Measurements from ENCODE around the gene FOLR3.
"Not testable (repeated sequence)": the region's sequence is repeated elsewhere in the genome, so short reads cannot be mapped to it uniquely, and the experiment has no call there.

Gene FOLR3

DNA sequence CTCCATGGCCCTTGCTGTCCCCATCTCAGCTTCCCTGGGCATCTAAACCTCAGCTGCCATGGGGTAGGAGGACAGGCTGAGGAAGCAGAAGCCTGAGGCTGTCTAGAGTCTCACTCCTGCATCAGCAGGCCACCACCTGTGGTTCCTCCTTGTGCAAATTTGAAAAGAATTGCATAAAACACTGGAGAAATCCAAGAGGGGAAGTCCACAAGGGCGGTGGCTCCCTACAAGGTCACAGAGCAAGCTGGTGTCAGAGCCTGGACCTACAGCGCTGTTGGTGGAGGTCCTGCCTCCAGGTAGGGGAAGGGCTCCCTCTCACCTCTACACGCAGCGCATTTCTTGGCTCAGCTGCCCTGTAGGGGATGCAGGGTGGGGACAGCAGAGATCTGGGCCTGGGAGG lies at the start of gene FOLR3:
TSS of gene FOLR3 (plus strand) at position 253 of the 400 bp plus-strand sequence. CDS start 228 bp downstream, outside the sequence.
- DNase-seq = not testable (repeated sequence)

DNA sequence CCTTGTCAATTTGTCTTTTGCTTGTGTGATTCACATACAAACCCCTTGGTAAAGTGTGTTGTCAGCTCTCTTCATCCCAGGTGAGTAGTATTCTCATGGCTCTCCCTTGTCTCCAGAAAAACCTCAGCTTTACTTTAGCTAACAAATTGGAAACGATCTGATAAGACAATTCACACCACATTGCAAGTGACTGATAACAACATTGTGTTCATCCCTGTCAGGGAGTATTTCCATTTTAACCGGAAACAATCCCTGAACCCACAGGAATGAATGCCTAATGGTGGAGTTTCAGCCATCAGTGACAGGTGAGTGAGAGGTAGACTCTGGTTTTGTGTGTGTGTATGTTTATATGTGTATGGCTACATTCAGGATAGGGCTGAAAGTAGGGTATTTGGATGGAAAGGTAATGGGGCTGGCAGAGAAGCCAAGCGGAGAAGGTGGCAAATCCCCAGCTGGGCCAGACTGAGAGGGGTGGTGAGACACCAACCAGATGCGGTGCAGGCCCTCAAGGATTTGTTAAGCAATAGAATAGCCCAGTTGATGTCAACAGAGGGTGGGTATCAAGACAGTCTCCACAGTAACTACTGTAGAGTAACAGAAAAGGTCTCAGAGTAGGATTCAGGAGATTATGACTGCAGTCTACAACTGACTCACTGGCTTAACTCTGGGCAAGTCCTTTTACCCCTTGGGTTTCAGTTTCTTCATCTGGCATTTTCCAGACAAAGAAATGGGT lies 47.3 kb upstream of the FOLR3 start:
- DNase-seq = no peak

DNA sequence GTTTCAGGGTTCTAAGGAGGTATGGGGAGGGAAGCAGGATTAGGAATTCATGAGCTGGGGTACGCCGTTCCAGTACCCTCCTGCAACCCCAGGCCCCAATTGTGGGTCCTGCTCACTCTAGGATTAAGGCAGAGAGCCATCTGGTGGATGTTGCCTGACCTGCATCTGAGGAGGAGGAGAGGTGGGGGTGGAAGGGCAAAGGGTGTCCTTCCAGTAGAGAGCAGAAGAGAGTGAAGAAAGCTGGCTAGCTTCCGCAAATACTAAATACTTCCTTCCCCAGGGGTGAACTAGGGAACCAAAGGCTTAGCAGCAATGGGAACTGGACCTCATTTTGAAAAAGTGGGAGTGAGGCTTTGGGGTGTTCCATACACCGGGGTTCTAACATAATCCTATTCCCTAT lies 44.2 kb upstream of the FOLR3 start:
- DNase-seq = peak; percentile 39

DNA sequence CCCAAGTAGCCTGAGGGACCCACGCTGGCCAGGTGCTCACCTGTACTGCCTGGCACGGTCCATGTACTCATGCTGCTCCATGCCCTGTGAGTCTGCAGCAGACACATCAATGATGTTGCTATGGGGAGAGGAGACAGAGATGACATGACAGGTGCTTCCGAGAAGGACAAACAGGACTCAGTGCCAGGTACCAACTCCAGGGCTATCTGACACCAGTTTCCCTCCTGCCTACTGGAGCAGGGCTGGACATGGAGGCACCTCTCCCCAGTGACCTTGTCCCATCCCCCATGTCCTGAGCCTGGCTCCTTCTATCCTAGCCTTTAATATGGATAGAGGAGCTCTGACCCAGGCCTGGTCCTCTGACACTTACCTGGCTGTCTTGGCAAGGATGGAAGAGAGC lies 36.8 kb upstream of the FOLR3 start:
- no peak for DNase-seq

DNA sequence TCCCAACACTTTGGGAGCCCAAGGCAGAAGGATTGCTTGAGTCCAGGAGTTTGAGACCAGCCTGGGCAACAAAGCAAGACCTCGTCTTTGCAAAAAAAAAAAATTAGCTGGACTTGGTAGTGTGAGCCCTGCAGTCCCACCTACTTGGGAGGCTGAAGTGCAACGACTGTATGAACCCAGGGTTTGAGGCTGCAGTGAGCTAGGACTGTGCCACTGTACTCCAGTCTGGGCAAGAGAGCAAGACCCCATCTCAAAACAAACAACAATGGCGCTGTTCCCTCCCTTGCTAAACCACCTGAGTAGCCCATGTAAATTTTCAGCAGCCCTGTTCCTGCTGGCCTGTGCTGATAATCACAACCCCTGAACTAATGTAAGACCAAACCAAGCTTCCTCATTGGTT lies 35.5 kb upstream of the FOLR3 start:
- DNase-seq = no peak

DNA sequence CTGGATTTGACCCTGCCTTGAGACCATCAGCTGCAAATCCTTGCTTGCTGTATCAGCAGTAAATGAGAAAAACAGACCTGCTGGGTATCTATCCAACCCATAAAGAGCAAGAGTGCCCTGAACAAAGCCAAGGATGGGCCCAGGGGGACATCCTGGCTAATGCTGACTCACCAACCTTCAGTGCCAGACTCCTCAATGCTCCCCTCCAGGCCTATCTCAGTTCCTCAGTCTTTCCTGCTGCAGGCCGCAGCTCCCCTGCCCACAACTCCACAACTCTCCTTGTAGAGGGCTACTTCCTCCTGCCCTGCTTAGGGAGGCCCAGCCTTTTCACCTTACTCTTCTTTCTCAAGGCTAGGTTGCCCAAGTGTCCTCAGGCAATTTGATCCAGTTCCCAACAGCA lies 35.1 kb upstream of the FOLR3 start:
- DNase-seq = no peak

DNA sequence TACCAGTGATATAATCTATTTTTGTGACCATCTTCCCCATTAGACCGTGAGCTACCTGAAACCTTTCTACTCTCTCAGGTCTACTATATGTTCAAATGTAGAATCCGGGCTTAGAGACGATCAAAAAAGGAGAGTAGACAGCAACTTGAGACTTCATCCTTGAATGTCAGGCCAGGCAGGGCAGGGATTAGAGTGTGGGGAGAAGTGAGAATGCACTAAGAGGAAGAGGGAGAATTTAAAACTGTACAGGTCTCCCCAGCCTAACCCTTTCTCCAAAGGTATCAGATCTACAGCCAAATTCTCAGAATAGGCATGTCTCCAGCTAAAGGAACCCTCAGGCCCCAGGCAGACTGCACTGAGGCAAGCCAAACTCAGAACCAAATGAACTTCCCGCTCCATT lies 33.4 kb upstream of the FOLR3 start:
- no peak for DNase-seq

DNA sequence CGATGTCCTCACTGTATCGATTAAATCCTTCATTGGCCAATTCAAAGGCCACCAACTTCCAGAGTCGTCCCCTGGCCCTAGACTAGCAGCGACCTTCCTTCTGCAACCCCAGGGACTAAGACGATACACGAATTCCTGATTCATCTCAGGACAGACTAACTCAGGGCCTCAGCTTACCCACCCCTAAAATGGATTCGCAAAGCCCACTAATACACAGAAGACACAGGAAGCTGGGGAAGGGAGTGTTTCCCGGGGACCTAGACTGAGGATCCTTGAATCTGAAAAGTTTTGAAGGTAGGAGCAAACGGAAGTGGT lies 32.9 kb upstream of the FOLR3 start:
- DNase-seq = no peak

DNA sequence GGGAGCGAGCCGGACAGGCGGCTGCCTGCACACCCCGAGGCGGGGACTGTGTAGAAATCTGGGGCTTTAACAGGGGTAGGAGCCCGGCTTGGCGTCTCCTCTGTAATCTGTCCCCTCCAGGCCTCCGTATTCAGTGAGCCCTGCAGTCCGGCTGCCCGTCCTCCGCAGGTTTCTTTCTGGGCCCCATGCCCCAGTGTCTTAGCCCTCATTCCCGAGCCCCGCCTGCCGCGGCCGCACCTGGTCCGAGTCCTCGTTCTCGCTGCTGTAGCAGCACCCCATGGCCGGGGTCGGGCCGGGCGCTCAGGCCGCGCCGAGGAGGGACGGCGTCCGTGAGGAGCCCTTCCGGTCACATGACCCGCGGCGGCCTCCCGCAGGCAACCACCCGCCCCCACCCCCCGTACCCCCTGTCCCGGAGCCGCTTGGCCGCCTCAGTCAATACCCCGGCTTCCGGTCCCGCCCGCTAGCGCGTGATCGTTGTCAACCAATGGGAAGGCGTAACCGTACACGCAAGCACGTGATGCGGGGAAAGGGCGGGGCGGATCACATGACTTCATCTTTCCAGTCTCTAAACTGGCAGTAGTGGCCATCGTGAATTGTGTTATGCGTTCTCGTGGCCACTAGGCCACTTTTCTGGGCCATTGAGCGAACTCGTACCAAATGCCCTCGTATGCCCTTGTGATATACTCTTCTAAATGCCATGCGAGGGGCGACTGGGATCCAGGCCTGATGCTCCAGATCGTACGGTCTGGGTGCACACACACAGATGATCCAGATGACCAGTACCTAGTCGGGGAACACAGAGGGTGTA lies 32.4 kb upstream of the FOLR3 start, which contains the start of gene LAMTOR1:
TSS of gene LAMTOR1 (minus strand) at position 352 of the 808 bp plus-strand sequence. CDS start at position 279, 73 bp downstream.
- peak; percentile 98 for DNase-seq

DNA sequence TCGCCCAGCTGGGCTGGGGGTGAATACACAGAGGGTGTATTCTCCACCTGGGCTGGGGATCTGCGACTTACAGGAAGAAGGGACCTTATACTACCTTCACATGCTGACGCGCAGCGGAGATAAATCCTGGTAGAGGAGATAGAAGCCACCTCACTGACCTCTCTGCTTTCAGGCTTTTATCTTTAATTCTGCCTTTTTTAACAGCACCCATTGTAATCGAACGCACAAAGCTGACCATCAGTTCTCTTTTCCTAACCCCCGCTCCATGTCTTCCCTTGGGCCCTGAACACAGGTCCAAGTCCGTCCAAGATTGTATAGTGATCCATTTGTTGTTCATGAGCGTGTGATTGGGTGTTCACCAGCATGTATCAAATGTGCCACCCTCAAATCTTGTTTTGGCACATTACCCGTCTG lies 31.8 kb upstream of the FOLR3 start:
- DNase-seq = no peak

DNA sequence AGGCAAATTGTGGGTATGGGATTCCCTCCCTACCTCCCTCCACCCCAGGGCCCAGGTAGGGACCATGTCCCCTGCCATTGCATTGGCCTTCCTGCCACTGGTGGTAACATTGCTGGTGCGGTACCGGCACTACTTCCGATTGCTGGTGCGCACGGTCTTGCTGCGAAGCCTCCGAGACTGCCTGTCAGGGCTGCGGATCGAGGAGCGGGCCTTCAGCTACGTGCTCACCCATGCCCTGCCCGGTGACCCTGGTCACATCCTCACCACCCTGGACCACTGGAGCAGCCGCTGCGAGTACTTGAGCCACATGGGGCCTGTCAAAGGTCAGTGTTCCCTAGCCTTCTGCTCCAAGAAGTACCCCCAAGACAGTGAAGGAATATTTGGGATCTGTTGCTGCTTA lies 29.6 kb upstream of the FOLR3 start, which contains the start of gene TOMT:
TSS of gene TOMT (plus strand) at position 37 of the 400 bp plus-strand sequence. CDS start at position 65, 28 bp downstream.
- no peak for DNase-seq

DNA sequence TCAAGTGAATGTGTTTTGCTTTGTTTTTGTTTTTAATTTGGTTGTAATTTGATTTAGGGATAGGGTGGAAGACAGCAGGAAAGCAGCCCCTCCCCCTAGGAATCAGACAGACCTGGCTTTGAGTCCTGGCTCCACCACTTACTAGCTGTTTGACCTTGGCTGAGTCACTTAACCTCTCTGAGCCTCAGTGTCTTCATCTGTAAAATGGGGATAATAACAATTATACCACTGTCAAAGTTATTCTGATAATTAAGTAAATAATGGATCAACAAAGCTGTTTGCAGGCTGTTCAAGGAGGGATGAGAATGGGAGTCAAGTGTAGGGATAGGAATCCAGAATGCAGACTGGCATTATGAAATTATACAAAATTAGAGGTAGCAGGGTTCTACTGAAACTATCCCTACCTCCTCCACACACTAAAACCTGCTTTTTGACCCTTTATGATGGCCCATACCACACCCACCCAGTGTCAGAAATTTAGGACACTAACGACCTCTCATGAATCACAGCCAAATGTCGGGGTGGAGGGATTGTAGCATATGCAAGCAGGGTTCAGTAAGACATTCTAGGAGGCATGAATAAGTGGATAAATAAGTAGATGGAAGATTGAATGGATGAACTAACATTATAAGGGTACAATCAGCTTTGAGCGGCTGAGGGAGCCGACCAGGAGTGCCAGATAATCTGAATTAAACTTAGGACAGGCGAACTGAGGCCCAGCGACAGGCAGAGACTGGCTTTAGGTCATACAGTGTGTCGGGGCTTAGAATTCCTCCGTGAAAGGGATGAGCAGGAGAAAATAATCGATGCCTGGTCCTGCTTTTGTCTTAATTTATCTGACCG lies 24.0 kb upstream of the FOLR3 start:
- no peak for DNase-seq

DNA sequence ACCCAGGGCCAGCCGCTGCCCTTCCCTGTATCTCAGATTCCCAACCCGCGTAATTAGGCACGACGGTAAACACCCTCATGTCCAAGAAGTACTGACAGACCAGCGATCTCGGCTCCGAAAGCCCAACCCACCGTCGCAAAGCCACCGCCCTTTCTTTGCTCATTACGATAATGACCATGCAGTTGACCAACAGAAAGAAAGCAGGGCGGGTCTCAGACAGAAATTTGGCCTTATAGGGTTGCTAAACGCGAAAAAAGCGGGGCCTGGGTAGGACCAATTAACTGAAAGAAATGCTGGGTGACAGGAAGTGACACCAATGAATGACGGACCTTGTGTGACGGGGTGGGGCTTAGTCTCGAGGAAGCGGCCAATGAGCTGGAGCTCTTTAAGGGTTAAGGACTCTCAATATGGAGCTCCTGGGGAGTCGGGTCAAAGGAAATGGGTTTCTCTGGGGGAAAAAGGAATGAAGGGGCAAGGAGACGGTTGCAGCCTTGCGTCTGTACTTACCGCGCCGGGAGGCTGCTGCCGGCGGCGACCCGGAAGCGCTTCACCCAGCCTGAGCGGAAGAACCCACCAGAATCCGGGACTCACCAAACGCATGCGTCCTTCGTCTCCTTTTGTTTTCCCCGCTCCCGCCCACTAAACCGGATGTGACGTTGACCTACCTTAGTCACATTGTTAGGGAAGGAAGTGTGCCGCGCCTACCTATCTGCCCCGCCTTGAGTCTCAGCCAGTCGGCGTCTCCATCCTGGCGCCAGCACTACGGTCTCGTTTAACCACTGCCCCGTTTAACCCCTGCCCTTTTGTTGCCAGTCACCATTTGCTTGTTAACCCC lies 23.2 kb upstream of the FOLR3 start, which contains the start of gene ANAPC15:
TSS of gene ANAPC15 (minus strand) at position 553 of the 835 bp plus-strand sequence. CDS start 1,419 bp downstream, outside the sequence.
- peak; percentile 100 for DNase-seq

DNA sequence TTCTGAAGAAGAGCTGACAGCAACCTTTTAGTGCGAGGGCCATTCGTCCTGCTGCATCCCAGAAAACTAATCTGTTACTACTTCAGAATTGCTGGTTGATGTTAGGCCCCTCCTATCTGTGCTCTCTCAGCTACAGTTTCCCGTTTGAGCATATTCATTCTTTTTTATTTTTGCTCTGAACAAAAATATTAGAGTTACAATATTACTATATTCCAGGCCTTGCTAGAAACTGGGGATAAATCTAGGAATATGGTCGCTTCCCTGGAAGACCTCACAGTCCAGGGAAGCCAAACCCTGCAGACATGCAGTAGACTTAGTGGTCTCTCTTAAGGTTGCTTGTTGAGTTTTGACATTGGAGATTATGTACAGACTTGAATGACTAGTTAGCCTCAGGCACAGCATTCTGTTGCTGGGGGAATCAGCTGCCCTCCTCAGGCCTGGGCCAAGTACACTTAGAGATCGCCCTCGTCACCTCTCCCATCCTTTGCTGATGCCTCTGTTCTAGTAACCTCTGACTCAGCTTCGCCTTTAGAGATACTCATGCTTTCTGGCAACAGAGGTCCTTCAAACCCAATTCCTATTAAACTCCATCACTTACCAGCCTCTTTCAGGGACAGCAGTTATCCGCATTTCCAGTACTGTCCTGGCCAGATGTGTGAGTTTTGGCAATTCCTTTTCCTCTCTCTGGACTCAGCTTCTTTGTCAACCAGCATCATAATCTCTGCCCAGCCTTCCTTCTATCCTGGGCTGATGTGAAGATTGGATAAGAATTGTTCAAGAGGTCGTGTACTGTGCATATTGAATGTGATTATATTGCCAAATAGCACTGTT lies 22.3 kb upstream of the FOLR3 start:
- peak; percentile 13 for DNase-seq

DNA sequence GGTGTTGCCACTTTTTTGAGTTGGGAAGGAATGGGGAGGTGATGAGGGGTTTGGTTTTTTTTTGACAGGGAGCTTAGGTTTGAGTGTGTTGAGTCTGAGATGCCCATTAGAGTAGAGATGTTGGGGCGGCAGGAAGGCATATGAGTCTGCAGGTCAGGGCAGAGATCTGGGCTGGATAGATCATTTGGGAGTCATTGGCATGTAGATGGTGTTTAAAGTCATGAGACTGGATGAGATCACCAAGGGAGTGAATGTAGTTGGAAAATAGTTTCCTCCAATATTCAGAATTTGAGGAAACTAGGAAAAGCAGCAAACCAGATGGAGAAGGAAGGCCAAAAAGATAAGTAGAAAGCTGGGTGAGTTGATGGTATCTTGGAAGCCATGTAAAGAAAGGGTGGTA lies 21.0 kb upstream of the FOLR3 start:
- DNase-seq = no peak

DNA sequence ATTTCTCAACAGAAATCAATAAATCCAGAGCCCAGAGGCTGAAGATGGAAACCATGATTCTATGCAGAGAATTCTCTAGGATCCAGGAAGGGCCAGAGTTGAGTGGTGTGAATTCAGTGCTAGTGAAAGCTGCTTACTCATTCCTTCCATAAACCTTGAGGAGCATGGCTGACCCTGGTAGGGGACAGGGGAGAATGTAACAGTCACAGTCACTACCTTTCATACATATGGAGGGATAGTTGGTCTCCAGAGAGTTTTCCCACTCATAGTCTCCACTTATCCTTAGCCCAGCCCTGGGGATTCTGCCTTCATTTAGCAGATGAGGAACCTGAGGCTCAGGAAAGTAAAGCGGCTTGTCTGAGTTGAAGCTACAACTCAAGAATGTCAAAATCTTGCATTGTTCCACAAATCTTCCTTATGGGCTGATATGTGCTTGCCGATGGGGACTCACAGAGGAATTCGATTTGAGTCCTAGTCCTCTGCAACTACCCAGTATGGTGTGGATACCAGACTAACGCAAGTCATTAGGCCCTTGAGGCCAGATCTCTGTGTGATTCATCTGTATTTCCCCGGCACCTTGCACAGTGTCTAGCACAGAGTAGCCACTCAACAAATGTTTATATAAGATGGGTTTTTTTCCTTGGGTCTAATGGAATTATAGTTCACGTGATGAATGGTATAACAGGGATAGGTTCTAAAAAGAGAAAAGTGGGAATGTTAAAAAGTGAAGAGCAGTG lies 19.3 kb upstream of the FOLR3 start:
- no peak for DNase-seq

DNA sequence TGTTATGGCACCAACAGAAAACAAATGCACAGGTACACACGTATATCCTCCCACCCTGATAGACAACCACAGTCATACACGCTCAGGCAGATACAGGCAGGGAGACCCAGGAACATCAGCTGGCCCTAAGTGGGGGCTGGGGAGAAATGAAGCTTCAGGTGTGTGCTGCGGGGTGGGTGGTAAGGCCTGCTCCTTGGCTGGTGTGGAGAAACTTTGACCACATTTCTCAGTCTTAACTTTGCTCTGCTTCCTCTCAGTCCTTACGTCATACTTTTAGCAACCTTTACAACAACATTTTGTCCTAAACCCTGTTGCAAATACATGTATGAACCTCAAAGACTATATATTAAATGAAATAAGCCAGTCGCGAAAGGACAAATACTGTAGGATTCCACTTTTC lies 16.3 kb upstream of the FOLR3 start:
- DNase-seq = no peak

DNA sequence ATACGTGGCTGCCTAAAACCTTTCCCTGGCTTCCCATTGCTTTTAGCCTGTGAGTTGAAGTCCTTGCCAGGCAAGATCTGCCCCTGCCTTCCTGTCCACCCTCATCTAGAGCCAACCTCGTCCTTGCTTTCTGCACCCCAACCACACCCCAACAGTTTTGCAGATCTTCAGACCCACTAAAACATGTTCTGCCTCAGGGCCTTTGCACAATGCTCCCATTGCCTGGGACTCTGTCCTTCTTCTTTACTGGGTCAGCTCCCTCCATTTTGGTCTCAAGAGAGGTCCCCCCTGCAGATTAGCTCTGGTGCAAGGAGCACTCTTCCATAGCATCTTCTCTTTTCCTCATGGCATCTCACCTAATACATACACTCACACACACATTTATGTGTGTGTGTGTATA lies 14.6 kb upstream of the FOLR3 start:
- DNase-seq = no peak

DNA sequence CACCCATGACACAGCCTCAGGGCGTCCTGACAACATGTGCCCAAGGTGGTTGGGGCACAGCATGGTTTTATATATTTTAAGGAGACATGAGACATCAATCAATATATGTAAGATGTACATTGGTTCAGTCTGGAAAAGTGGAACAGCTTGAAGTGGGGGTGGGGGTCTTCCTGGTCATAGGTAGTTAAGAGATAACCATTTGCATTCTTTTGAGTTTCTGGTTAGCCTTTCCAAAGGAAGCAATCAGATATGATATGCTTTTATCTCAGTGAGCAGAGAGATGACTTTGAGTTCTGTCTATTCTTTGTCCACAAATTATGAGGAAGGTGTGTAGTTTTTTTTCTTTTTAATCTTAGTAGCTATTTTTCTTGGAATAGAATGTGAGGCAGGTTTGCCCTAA lies 12.9 kb upstream of the FOLR3 start:
- DNase-seq = no peak

DNA sequence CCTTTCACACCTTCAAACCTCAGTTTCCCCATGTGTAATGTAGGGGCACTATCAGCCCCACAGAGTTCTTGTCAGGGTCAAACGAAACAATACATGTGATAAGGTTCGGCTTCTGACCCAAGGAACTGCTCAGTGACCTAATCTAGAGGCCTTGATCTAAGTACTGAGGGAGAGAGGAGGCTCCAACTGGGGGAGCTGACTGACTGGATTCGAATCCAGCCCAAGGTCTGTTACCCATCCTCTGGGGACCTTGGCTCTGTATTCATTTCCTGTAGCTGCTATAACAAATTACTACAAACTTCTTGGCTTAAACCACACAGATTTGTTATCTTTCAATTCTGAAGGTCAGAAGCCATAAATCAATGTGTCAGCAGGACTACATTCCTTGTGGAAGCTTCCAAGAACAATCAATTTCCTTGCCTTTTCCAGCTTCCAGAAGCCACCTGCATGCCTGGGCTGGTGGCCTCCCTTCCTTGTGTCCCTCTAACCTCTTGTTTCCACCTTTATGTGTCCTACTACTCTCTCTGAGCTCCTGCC lies 12.3 kb upstream of the FOLR3 start:
- no peak for DNase-seq

All from NCI-H1105 treated with DMSO at 0.1 percent for 48 hours (cell line).